ENCODE data around the gene PTPRG.

Gene PTPRG

GRCh38 chr3:62164196-62164595 is 602.8 kb downstream of the PTPRG start:
- TF ChIP-seq TAF1 (IDR thresholded peaks at IDR 0.05; ENCODE audit: borderline replicate concordance, insufficient read depth, low read length) = no peak
- TF ChIP-seq SIN3A (IDR thresholded peaks at IDR 0.05; ENCODE audit: borderline replicate concordance, insufficient read depth, low read length) = no peak
- TF ChIP-seq POLR2AphosphoS5 (IDR thresholded peaks at IDR 0.05; ENCODE audit: low read depth, low read length) = no peak
- TF ChIP-seq FOXP2 (optimal IDR thresholded peaks at IDR 0.05; ENCODE audit: borderline replicate concordance, extremely low read depth, extremely low read length, insufficient read depth) = no peak
- no peak for TF ChIP-seq REST (IDR thresholded peaks at IDR 0.05; ENCODE audit: insufficient read depth in 1 of 2, low read depth in 2 of 2, low read length in 2 of 2)

GRCh38 chr3:62164746-62165145 is 603.4 kb downstream of the PTPRG start:
- no peak for TF ChIP-seq SIN3A (IDR thresholded peaks at IDR 0.05; ENCODE audit: borderline replicate concordance, insufficient read depth, low read length)
- TF ChIP-seq FOXP2 (optimal IDR thresholded peaks at IDR 0.05; ENCODE audit: borderline replicate concordance, extremely low read depth, extremely low read length, insufficient read depth) = no peak
- no peak for TF ChIP-seq REST (IDR thresholded peaks at IDR 0.05; ENCODE audit: insufficient read depth in 1 of 2, low read depth in 2 of 2, low read length in 2 of 2)
- no peak for TF ChIP-seq TAF1 (IDR thresholded peaks at IDR 0.05; ENCODE audit: borderline replicate concordance, insufficient read depth, low read length)
- no peak for TF ChIP-seq POLR2AphosphoS5 (IDR thresholded peaks at IDR 0.05; ENCODE audit: low read depth, low read length)

- TF ChIP-seq REST (IDR thresholded peaks at IDR 0.05; ENCODE audit: insufficient read depth in 1 of 2, low read depth in 2 of 2, low read length in 2 of 2) (no peak), POLR2AphosphoS5 (IDR thresholded peaks at IDR 0.05; ENCODE audit: low read depth, low read length) (no peak), FOXP2 (optimal IDR thresholded peaks at IDR 0.05; ENCODE audit: borderline replicate concordance, extremely low read depth, extremely low read length, insufficient read depth) (no peak), TAF1 (IDR thresholded peaks at IDR 0.05; ENCODE audit: borderline replicate concordance, insufficient read depth, low read length) (no peak), SIN3A (IDR thresholded peaks at IDR 0.05; ENCODE audit: borderline replicate concordance, insufficient read depth, low read length) (no peak)
Measured at GRCh38 chr3:62167566-62168262, 606.3 kb downstream of the PTPRG start.

GRCh38 chr3:62168356-62168755 is 607.0 kb downstream of the PTPRG start:
- no peak for TF ChIP-seq POLR2AphosphoS5 (IDR thresholded peaks at IDR 0.05; ENCODE audit: low read depth, low read length)

GRCh38 chr3:62169906-62170660 is 608.7 kb downstream of the PTPRG start:
- TF ChIP-seq POLR2AphosphoS5 (IDR thresholded peaks at IDR 0.05; ENCODE audit: low read depth, low read length) = no peak
- TF ChIP-seq TAF1 (IDR thresholded peaks at IDR 0.05; ENCODE audit: borderline replicate concordance, insufficient read depth, low read length) = no peak
- TF ChIP-seq REST (IDR thresholded peaks at IDR 0.05; ENCODE audit: insufficient read depth in 1 of 2, low read depth in 2 of 2, low read length in 2 of 2) = no peak
- no peak for TF ChIP-seq FOXP2 (optimal IDR thresholded peaks at IDR 0.05; ENCODE audit: borderline replicate concordance, extremely low read depth, extremely low read length, insufficient read depth)
- TF ChIP-seq SIN3A (IDR thresholded peaks at IDR 0.05; ENCODE audit: borderline replicate concordance, insufficient read depth, low read length) = no peak

Data from PFSK-1 (cell line).